Muscle layer of duodenum (tissue), 2 donors: ENCODE data around the gene ARF1.
"Not testable (repeated sequence)": the region's sequence is repeated elsewhere in the genome, so short reads cannot be mapped to it uniquely, and the experiment has no call there.

Experiments
- H3K27ac ChIP-seq: one replicate; pipeline ENCODE4 v1.7.0; 2013; ENCODE audit warnings: mild to moderate bottlenecking, low read length
- H3K27me3 ChIP-seq: one replicate; pipeline ENCODE4 v1.7.0; 2013; ENCODE audit warnings: low read depth, mild to moderate bottlenecking, control low read depth, low read length
- H3K36me3 ChIP-seq, 2 donors: one replicate each; pipeline ENCODE4 v1.7.0; 2013; ENCODE audit warnings: low read length in 2 of 2, control low read depth in 1 of 2, mild to moderate bottlenecking in 1 of 2; ENCODE audit not compliant: insufficient read depth in 2 of 2, control insufficient read depth in 1 of 2
- H3K4me1 ChIP-seq, 2 donors: one replicate each; pipeline ENCODE4 v1.7.0; 2013; ENCODE audit warnings: low read length in 2 of 2, mild to moderate bottlenecking in 2 of 2, control low read depth in 1 of 2, moderate library complexity in 1 of 2; ENCODE audit not compliant: insufficient read depth in 2 of 2, control insufficient read depth in 1 of 2
- H3K4me3 ChIP-seq, 2 donors: one replicate each; pipeline ENCODE4 v1.7.0; 2013; ENCODE audit warnings: low read length in 2 of 2, low read depth in 1 of 2, mild to moderate bottlenecking in 1 of 2
- H3K9me3 ChIP-seq, 2 donors: one replicate each; pipeline ENCODE4 v1.7.0; 2013; ENCODE audit warnings: low read length in 2 of 2, control low read depth in 1 of 2, mild to moderate bottlenecking in 1 of 2; ENCODE audit not compliant: control insufficient read depth in 1 of 2
- donor health status: healthy.

ARF1 gene

GRCh38 chr1:228108055-228108690 lies 25.7 kb downstream of the ARF1 start:
- peaks cover 3 to 26% of the 10 kb centered on the region in 2 donors for H3K36me3 ChIP-seq
- peaks cover 0 to 31% of the 10 kb centered on the region in 2 donors for H3K4me1 ChIP-seq
- H3K27me3 ChIP-seq = no peaks in the 10 kb centered on the region
- H3K9me3 ChIP-seq = no peaks in the 10 kb centered on the region
- peak overlapping the region; percentile 93 to 96 for H3K4me3 ChIP-seq
- H3K27ac ChIP-seq = peak overlapping the region; percentile 94

DNA sequence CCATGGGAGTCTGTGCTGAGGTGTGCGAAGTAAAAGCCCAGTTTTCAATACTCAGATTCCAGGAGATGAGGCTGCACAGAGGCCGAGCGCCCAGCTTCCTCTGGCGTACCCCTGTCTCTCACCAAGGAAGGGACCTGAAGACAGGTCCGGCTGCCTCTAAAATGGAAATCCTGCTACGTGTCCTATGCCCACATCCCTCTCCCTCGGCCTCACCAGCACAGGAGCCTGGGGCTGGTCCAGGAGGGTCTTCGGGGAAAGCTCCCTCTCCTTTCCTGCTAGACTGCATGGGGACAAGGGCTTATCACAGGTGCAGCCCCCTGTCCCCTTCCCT lies 26.2 kb downstream of the ARF1 start:
- Histone ChIP-seq H3K27ac (peak overlapping the region; percentile 94), H3K36me3 (peaks cover 3 to 26% of the 10 kb centered on the region in 2 donors), H3K27me3 (no peaks in the 10 kb centered on the region), H3K4me1 (peaks cover 0 to 28% of the 10 kb centered on the region in 2 donors), H3K9me3 (no peaks in the 10 kb centered on the region), H3K4me3 (peak overlapping the region; percentile 93 to 96)

DNA sequence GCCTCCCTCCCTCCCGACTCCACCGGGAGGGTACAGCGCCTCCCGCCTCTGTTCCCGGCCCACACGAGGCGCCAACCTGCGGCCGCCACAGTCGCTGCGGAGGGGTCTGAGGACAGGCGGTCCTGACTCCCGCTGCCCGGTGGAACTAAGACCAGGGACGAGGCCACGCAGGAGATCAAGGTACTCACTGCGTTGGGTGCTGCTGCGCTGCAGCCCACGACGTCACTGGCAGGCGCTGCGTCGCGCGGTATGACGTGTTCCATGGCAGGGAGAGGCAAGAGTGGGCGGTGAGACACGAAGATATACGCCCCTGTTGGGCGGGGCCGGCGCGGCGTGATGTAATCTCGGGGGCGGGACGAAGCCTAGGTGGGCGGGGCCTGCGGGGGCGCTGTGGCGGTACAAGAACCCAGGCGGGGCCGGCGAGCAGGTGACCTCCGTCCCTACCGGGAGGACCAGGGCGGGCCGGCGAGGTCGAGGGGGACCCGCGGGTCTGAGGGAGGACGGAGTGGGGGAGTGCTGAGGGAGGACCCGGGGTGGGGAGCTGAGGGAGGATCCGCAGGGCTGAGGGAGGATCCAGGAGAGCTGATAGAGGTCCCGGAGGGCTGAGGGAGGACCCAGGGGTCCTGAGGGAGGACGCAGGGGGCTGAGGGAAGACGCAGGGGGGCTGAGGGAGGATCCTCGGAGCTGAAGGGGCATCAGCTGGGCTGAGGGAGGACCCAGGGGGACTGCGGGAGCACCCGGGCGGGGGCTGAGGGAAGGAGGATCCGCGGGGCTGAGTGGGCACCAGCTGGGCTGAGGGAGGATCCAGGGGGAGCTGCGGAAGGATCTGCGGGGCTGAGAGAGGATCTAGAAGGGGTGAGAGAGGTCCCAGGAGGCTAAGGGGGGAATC lies 26.8 kb downstream of the ARF1 start, which contains the start of gene MRPL55:
Gene MRPL55, minus strand, starts transcription at position 227 of the 889 bp plus-strand sequence. CDS start 1,039 bp downstream, outside the sequence.
- Histone ChIP-seq H3K4me1 (peaks cover 0 to 22% of the 10 kb centered on the region in 2 donors), H3K36me3 (peaks cover 3 to 26% of the 10 kb centered on the region in 2 donors), H3K27me3 (no peaks in the 10 kb centered on the region), H3K9me3 (no peaks in the 10 kb centered on the region), H3K27ac (peak within 1 kb of the TSS; percentile 94), H3K4me3 (peak within 1 kb of the TSS; percentile 93 to 96)

DNA sequence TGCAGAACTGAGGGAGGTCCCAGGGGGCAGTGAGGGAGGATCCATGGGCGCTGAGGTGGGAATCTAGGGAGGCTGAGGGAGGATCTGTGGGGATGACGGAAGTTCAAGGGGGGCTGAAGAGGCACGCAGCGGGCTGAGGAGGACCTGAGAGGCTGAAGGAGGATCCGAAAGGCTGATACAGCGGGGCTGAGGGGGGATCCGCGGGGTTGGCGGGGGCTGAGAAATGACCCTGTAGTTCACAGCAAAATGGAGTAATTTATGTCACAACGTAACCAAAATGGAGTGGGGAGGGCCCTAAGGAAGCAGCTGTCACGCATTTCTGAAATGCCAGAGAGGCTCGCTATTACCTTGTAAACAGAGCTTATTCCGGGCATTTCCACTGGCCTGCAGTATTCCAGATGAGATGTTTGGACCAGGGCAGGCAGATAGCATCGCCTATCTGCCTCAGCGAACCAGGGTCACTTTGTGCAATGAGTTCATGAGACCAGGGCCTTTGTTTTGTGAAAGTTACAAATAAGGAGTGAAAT lies 27.5 kb downstream of the ARF1 start:
- Histone ChIP-seq H3K36me3 (peaks cover 3 to 26% of the 10 kb centered on the region in 2 donors), H3K27me3 (no peaks in the 10 kb centered on the region), H3K4me3 (peak overlapping the region; percentile 82 to 96), H3K4me1 (peaks cover 0 to 18% of the 10 kb centered on the region in 2 donors), H3K27ac (peak overlapping the region; percentile 94), H3K9me3 (no peaks in the 10 kb centered on the region)

DNA sequence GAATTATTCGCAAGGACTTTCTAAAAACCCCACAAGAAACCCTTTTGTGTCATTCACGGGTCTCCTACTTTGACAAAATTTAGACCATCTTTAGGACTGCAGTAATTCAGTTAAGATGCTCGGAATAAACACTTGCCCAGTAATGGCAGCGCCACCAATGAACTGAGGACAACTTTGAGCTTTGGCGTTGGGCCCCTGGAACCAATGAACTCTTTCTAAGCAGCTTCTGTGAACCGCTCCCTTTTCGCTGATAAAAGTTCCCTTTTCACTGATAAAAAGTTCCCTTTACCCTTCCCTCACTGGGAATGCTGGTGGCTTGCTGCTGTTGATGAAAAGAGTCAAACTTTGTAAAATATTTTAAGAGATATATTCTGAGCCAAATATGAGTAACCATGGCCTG lies 28.0 kb downstream of the ARF1 start:
- Histone ChIP-seq H3K36me3 (peaks cover 3 to 25% of the 10 kb centered on the region in 2 donors), H3K4me1 (peaks cover 0 to 18% of the 10 kb centered on the region in 2 donors), H3K4me3 (peak overlapping the region; percentile 82 to 96), H3K9me3 (no peaks in the 10 kb centered on the region), H3K27ac (peak overlapping the region; percentile 94), H3K27me3 (no peaks in the 10 kb centered on the region)

DNA sequence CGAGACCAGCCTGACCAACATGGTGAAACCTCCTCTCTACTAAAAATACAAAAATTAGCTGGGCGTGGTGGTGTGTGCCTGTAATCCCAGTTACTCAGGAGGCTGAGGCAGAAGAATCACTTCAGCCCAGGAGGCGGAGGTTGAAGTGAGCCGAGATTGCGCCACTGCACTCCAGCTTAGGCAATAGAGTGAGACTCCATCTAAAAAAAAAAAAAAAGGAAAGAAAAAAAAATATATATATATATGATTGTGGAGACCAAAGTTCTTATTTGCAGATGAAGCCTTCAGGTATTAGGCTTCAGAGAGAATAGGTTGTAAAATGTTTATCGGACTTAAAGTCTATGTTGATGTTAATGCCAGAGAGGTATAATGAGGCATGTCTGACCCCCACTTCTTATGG lies 28.8 kb downstream of the ARF1 start:
- not testable (repeated sequence) for H3K4me3 ChIP-seq

GRCh38 chr1:228112167-228112566 lies 29.7 kb downstream of the ARF1 start:
- peaks cover 0 to 8% of the 10 kb centered on the region in 2 donors for H3K36me3 ChIP-seq
- no peaks in the 10 kb centered on the region for H3K27me3 ChIP-seq
- H3K4me1 ChIP-seq = peaks cover 0 to 18% of the 10 kb centered on the region in 2 donors
- H3K27ac ChIP-seq = no peak overlapping the region
- H3K4me3 ChIP-seq = no peak overlapping the region
- H3K9me3 ChIP-seq = no peaks in the 10 kb centered on the region

More for the DNA sequence above, 28.8 kb downstream of the ARF1 start:
- Histone ChIP-seq H3K36me3 (peaks cover 3 to 17% of the 10 kb centered on the region in 2 donors), H3K4me1 (peaks cover 0 to 18% of the 10 kb centered on the region in 2 donors)
- H3K27me3 ChIP-seq, H3K27ac ChIP-seq, H3K9me3 ChIP-seq: not testable (repeated sequence)

GRCh38 chr1:228112617-228113016 lies 30.1 kb downstream of the ARF1 start:
- no peaks in the 10 kb centered on the region for H3K9me3 ChIP-seq
- H3K27ac ChIP-seq = no peak overlapping the region
- H3K27me3 ChIP-seq = no peaks in the 10 kb centered on the region
- H3K4me1 ChIP-seq = peaks cover 0 to 17% of the 10 kb centered on the region in 2 donors
- no peak overlapping the region for H3K4me3 ChIP-seq
- H3K36me3 ChIP-seq = peaks cover 0 to 4% of the 10 kb centered on the region in 2 donors

DNA sequence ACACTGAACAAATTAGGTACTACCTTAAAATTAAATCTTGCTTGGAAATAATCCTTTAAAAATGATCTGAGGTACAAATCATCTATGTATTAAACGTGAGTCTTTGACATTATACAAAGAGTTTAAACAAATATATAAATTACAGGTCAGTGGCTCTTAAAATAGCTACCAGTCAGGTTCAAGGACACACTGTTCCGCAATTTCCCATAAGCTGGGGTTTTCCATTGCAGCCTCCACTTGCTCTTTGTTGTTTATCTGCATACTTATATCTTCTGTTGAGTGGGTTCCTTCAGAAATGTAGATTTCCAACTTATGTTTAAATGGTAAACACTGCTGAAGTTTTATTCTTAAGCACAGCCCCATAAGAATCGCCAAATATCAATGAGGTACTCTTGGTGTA lies 32.3 kb downstream of the ARF1 start:
- no peaks in the 10 kb centered on the region for H3K9me3 ChIP-seq
- H3K4me1 ChIP-seq = peaks cover 0 to 5% of the 10 kb centered on the region in 2 donors

DNA sequence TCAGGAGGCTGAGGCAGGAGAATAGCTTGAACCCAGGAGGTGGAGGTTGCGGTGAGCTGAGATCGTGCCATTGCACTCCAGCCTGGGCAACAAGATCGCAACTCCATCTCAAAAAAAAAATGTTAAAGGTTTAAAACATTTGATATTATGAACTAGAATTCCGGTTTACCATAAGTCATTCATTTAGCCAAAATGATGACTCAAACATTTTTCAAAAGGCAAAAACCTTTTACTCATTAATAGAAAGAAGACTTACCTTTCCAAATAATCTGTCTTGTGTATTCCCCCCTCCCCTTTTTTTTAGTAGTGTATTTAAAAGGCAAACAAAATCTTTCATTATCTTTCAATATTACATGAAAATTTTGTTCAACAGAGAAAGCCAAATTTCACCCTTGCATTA lies 34.8 kb downstream of the ARF1 start:
- H3K4me3 ChIP-seq = no peak overlapping the region
- no peaks in the 10 kb centered on the region for H3K36me3 ChIP-seq
- H3K4me1 ChIP-seq = no peaks in the 10 kb centered on the region
- H3K27ac ChIP-seq = no peak overlapping the region
- no peaks in the 10 kb centered on the region for H3K27me3 ChIP-seq
- no peaks in the 10 kb centered on the region for H3K9me3 ChIP-seq

More for the DNA sequence above, 32.3 kb downstream of the ARF1 start:
- Histone ChIP-seq H3K27me3 (no peaks in the 10 kb centered on the region), H3K27ac (no peak overlapping the region), H3K4me3 (no peak overlapping the region), H3K36me3 (no peaks in the 10 kb centered on the region)

DNA sequence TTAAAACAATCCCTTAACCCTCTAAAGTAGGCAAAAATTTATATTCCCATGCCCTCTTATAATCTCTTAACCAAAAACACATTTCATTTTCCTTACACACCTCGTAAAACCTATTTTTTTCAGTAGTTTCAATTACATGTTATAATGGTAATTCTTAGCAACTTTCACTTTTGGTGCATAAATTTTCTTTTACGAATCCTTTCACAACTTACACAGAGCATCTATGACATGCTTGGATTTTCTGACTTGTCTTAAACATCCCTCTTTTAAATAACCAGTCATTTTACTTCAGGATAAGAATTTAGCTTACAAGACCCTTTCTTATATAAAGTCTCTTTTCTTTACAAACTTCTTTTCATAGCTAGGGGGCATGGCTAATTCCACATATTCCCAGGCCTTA lies 35.5 kb downstream of the ARF1 start:
- H3K27me3 ChIP-seq = no peaks in the 10 kb centered on the region

More for the DNA sequence above, 35.5 kb downstream of the ARF1 start:
- no peaks in the 10 kb centered on the region for H3K36me3 ChIP-seq
- H3K4me1 ChIP-seq = no peaks in the 10 kb centered on the region
- no peak overlapping the region for H3K4me3 ChIP-seq
- H3K9me3 ChIP-seq = no peaks in the 10 kb centered on the region
- H3K27ac ChIP-seq = no peak overlapping the region
